Measurements from ENCODE around the gene PCNX2. TPM values are rescaled to one million over a fixed set of nuclear protein-coding genes. Genes with fewer than 3 reads are reported as not detected.

PCNX2 gene
- total and polyA plus RNA-seq, 8 donors = 5.5 to 25.9 (median 8.7) TPM

GRCh38 chr1:233240371-233240770, 55.2 kb downstream of the PCNX2 start:
- no peak overlapping the region for H3K4me3 ChIP-seq
- FAIRE-seq (no peak), DNase-seq (no peak), ATAC-seq (no peak)
- TF ChIP-seq, protein P1, sequence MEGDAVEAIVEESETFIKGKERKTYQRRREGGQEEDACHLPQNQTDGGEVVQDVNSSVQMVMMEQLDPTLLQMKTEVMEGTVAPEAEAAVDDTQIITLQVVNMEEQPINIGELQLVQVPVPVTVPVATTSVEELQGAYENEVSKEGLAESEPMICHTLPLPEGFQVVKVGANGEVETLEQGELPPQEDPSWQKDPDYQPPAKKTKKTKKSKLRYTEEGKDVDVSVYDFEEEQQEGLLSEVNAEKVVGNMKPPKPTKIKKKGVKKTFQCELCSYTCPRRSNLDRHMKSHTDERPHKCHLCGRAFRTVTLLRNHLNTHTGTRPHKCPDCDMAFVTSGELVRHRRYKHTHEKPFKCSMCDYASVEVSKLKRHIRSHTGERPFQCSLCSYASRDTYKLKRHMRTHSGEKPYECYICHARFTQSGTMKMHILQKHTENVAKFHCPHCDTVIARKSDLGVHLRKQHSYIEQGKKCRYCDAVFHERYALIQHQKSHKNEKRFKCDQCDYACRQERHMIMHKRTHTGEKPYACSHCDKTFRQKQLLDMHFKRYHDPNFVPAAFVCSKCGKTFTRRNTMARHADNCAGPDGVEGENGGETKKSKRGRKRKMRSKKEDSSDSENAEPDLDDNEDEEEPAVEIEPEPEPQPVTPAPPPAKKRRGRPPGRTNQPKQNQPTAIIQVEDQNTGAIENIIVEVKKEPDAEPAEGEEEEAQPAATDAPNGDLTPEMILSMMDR (IDR thresholded peaks at IDR 0.05) = no peak
- H3K9me3 ChIP-seq = no peaks in the 10 kb centered on the region
- H3K36me3 ChIP-seq = no peaks in the 10 kb centered on the region
- no peak overlapping the region for H3K27ac ChIP-seq
- intact Hi-C loops (cut with DNase I) = loop anchor here in 2 of 3 donors (10.0 kb wide), 1 partner anchor 606 kb away; the partner anchor contains the start of gene SIPA1L2 (in 2 of the 2)
- peaks cover 0 to 15% (median 5%) of the 10 kb centered on the region in 3 donors for H3K4me1 ChIP-seq
- no peaks in the 10 kb centered on the region for H3K27me3 ChIP-seq
- WGBS, 2 donors = 82 to 89% methylated on average over 5 of the region's 5 CpGs

DNA sequence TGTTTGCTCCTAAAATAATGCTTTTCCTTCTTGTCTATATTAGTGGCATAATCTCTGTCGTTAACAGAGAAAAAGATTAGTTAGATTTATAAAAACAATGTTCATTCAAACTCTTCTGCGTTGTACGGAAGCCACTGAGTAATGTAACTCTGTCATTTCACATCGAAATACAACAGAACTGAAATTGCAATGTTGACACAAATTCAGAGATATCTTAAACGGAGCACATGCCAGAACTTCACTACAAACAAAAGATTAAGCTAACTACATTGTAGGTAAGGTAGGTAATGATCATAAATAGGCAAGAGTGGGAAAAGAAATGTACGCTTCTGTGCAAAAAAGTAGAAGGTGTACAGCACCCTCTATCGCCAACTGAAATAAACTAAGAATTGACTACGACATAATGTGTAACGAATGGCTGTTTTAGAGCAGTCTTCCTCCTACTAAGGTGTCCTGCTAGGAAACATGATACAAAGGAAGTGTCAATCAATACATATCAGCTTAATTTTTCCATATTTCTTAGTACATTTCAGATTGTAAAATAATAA, 56.6 kb downstream of the PCNX2 start:
- TF ChIP-seq, protein P1 (IDR thresholded peaks at IDR 0.05) = no peak
- FAIRE-seq = no peak
- WGBS, 2 donors = 70 to 77% methylated on average over 9 of the region's 9 CpGs
- no peak for DNase-seq
- Histone ChIP-seq H3K4me3 (no peak overlapping the region), H3K36me3 (peaks cover 0 to 5% (median 0%) of the 10 kb centered on the region in 3 donors), H3K9me3 (no peaks in the 10 kb centered on the region), H3K4me1 (peaks cover 0 to 15% (median 5%) of the 10 kb centered on the region in 3 donors), H3K27me3 (no peaks in the 10 kb centered on the region), H3K27ac (no peak overlapping the region)
- ATAC-seq = no peak
- intact Hi-C loops (cut with DNase I) = no loop called here

DNA sequence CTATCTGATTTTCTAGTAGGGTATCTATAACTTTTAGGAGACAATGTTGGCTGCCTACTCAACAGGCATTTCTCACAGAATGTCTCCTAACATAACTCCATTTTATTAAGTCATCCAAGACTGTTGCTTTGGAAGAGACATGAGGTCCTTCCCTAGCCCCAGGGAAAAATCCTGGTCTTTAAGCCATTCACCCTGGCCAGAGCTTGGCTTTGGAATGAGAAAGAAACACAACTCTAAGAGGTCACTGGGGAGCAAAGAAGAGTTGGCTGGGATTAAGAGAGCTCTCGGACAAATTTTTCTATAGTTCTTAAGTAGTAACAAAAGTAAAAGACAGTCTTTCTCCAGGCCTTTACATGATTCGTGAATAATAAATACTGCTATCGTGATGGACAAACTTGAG, 57.9 kb downstream of the PCNX2 start:
- no peak for FAIRE-seq
- intact Hi-C loops (cut with DNase I) = no loop called here
- H3K36me3 ChIP-seq = peaks cover 0 to 5% (median 0%) of the 10 kb centered on the region in 3 donors

DNA sequence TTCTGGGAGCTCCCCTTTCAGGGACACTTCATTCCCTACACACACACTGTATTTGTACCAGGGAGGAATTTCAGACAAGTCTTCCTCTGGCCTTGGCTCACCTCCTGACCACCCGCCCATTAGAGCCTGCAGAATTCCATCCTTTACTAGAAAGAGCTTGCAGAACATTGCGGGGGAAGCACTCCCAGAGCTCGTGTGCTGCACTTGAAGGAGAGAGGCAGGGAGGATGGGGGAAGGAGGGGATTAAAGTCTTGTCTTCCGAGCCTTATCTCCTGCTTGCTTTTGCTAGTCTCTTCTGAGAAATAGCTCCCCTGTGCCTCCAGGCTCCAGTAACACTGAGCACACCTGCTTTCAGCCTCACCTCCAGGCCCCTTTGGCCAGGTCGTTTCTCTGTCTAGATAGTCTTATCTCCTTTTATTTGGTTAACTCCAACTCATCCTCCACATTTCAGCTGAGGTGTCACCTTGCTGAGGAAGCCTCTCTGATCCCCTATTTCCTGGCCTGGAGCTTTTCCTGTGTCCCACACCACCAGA, 62.0 kb downstream of the PCNX2 start:
- DNase-seq (no peak), FAIRE-seq (no peak), ATAC-seq (no peak)
- TF ChIP-seq, protein P1 (IDR thresholded peaks at IDR 0.05) = no peak
- intact Hi-C loops (cut with DNase I) = no loop called here
- no peaks in the 10 kb centered on the region for H3K4me1 ChIP-seq
- no peaks in the 10 kb centered on the region for H3K9me3 ChIP-seq
- no peak overlapping the region for H3K27ac ChIP-seq
- no peak overlapping the region for H3K4me3 ChIP-seq
- 77 to 81% methylated on average over 5 of the region's 5 CpGs for WGBS, 2 donors
- no peaks in the 10 kb centered on the region for H3K27me3 ChIP-seq
- H3K36me3 ChIP-seq = peaks cover 0 to 5% (median 0%) of the 10 kb centered on the region in 3 donors

More for the DNA sequence above, 57.9 kb downstream of the PCNX2 start:
- ATAC-seq (no peak), DNase-seq (no peak)
- Histone ChIP-seq H3K27me3 (no peaks in the 10 kb centered on the region), H3K27ac (no peak overlapping the region), H3K4me3 (no peak overlapping the region), H3K4me1 (peaks cover 0 to 12% (median 0%) of the 10 kb centered on the region in 3 donors), H3K9me3 (no peaks in the 10 kb centered on the region)
- TF ChIP-seq, protein P1 (IDR thresholded peaks at IDR 0.05) = no peak
- WGBS, 2 donors = 88 to 90% methylated on average over 3 of the region's 3 CpGs

DNA sequence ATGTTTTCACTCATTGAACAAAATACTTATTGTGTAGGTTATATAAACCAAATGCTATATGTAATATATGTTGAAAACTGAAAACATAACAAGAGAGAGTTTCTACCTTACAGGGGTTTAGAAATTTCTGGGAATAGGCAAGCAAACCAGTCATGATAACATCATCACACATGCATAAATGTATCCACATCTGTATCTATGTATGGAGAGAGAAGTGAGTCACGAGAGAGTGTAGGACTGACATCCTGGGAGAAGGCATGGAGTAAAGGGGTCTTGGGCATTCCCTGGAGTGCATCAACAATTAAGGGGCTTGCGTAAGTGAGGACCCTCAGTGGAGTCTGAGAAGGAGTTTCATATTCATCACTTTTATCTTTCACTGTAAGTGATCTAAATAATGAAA, 65.5 kb downstream of the PCNX2 start:
- TF ChIP-seq, protein P1 (IDR thresholded peaks at IDR 0.05) = no peak
- 91 to 98% methylated on average over 2 of the region's 2 CpGs for WGBS, 2 donors
- H3K27ac ChIP-seq = no peak overlapping the region
- intact Hi-C loops (cut with DNase I) = no loop called here
- FAIRE-seq (no peak), ATAC-seq (no peak), DNase-seq (no peak)
- H3K36me3 ChIP-seq = peaks cover 0 to 5% (median 0%) of the 10 kb centered on the region in 3 donors
- H3K9me3 ChIP-seq = no peaks in the 10 kb centered on the region
- H3K4me3 ChIP-seq = no peak overlapping the region
- no peaks in the 10 kb centered on the region for H3K27me3 ChIP-seq
- H3K4me1 ChIP-seq = no peaks in the 10 kb centered on the region
